Kidney (tissue), 14 donors: ENCODE data around the gene CCSER1. TPM values are rescaled to one million over a fixed set of nuclear protein-coding genes. Genes with fewer than 3 reads are reported as not detected.
"Not testable (repeated sequence)": the region's sequence is repeated elsewhere in the genome, so short reads cannot be mapped to it uniquely, and the experiment has no call there.

Experiments used
- DNase-seq, 5 donors: peaks; one replicate each; pipeline ENCODE4 v3.0.0-alpha.2; 2013 to 2020
- FAIRE-seq: peaks from 2 replicates; lab custom pipeline; 2012; peaks lifted over from hg19 to GRCh38; lab: Jason Lieb, UNC
- H3K27ac ChIP-seq, 2 donors: one replicate each; pipeline ENCODE4 v1.7.0; 2013; ENCODE audit warnings: low read depth in 2 of 2, low read length in 2 of 2, inconsistent platforms in 1 of 2
- H3K27me3 ChIP-seq: one replicate; pipeline ENCODE4 v1.7.1; 2013; ENCODE audit warnings: low read length, inconsistent platforms; ENCODE audit not compliant: control insufficient read depth, insufficient read depth
- H3K36me3 ChIP-seq, 3 donors: one replicate each; pipeline versions ENCODE4 v1.7.0 to v1.7.1; 2013; ENCODE audit warnings: low read length in 3 of 3, control low read depth in 1 of 3, inconsistent platforms in 1 of 3; ENCODE audit not compliant: insufficient read depth in 3 of 3, control insufficient read depth in 2 of 3
- H3K4me1 ChIP-seq, 3 donors: one replicate each; pipeline versions ENCODE4 v1.7.0 to v1.7.1; 2013; ENCODE audit warnings: low read length in 3 of 3, inconsistent platforms in 1 of 3, low read depth in 1 of 3; ENCODE audit not compliant: control insufficient read depth in 2 of 3, insufficient read depth in 2 of 3
- H3K4me3 ChIP-seq, 3 donors: one replicate each; pipeline versions ENCODE4 v1.7.0 to v1.8.1; 2013; ENCODE audit warnings: low read length in 3 of 3, control low read depth in 1 of 3, inconsistent platforms in 1 of 3
- H3K9ac ChIP-seq, 3 donors: one replicate each; pipeline versions ENCODE4 v1.7.0 to v1.7.1; 2013; ENCODE audit warnings: low read length in 3 of 3, control low read depth in 1 of 3, inconsistent platforms in 1 of 3
- H3K9me3 ChIP-seq, 3 donors: one replicate each; pipeline versions ENCODE4 v1.7.0 to v1.7.1; 2013; ENCODE audit warnings: low read length in 3 of 3, control low read depth in 1 of 3, inconsistent platforms in 1 of 3; ENCODE audit not compliant: control insufficient read depth in 2 of 3, insufficient read depth in 1 of 3
- CTCF ChIP-seq: IDR thresholded peaks from 3 replicates; pipeline ENCODE4 v1.5.1; 2012; ENCODE audit warnings: mild to moderate bottlenecking, moderate library complexity, borderline replicate concordance; ENCODE audit not compliant: insufficient read depth; ENCODE audit errors: extremely low read depth
- intact Hi-C: fragments of 100-400 bp; cut with DNase I; formaldehyde crosslinking; loops from one replicate; pipeline ENCODE4 v1.11.1; 2022
- polyA plus RNA-seq: library from polyadenylated mRNA; stranded (reverse); fragments of 350-450 nt; fragmentation: Illumina TruSeq; extraction: RNeasy Lipid Tissue Mini Kit (QIAGEN cat#74804); gene quantifications from one replicate; pipeline ENCODE4 v1.2.3, GENCODE V29; 2014; ENCODE audit warnings: low read depth, low replicate concordance; ENCODE audit not compliant: insufficient read depth
- total RNA-seq: library from RNA; stranded (reverse); fragmentation: NEBNext Ultra II Directional; extraction: Animal tissue kit (Norgen Biotek cat#: 25700); gene quantifications from one replicate; pipeline ENCODE4 v1.2.1, GENCODE V29; 2021
- donor health status: control.
- donor health status: control.
- donor health status: control.
- donor health status: control.
- donor health status: control.
- donor health status: DM: yes; HTN: yes; CAD: no.
- donor health status: Normal renal cell carcinoma (clear cell type).

CCSER1 gene
- total and polyA plus RNA-seq, 2 donors from 2014 or later: 4.2 to 26.8 TPM

- Histone ChIP-seq H3K27me3 (no peaks in the 10 kb centered on the region), H3K4me1 (no peaks in the 10 kb centered on the region), H3K9me3 (no peaks in the 10 kb centered on the region), H3K27ac (no peak overlapping the region), H3K4me3 (no peak overlapping the region), H3K36me3 (no peaks in the 10 kb centered on the region), H3K9ac (no peak overlapping the region)
- intact Hi-C loops: no loop called here
- no peak for FAIRE-seq
- no peak for TF ChIP-seq CTCF
- DNase-seq: no peak
Observed at GRCh38 chr4:90825849-90826248, 698.7 kb downstream of the CCSER1 start.

- no peak for TF ChIP-seq CTCF
Observed at GRCh38 chr4:90833706-90834105, 706.5 kb downstream of the CCSER1 start.

GRCh38 chr4:90837241-90837640, 710.0 kb downstream of the CCSER1 start:
- FAIRE-seq (no peak), DNase-seq (no peak)

More at GRCh38 chr4:90833706-90834105, 706.5 kb downstream of the CCSER1 start:
- DNase-seq (no peak), FAIRE-seq (no peak)
- Histone ChIP-seq H3K4me1 (no peaks in the 10 kb centered on the region), H3K9ac (no peak overlapping the region), H3K27me3 (no peaks in the 10 kb centered on the region), H3K9me3 (no peaks in the 10 kb centered on the region), H3K4me3 (no peak overlapping the region), H3K36me3 (no peaks in the 10 kb centered on the region), H3K27ac (no peak overlapping the region)
- intact Hi-C loops: no loop called here

GRCh38 chr4:90838859-90839258, 711.7 kb downstream of the CCSER1 start:
- FAIRE-seq, intact Hi-C loops: not testable (repeated sequence)

More at GRCh38 chr4:90837241-90837640, 710.0 kb downstream of the CCSER1 start:
- no peak for TF ChIP-seq CTCF
- Histone ChIP-seq H3K9ac (no peak overlapping the region), H3K4me1 (no peaks in the 10 kb centered on the region), H3K36me3 (no peaks in the 10 kb centered on the region), H3K4me3 (no peak overlapping the region), H3K27ac (no peak overlapping the region), H3K9me3 (no peaks in the 10 kb centered on the region), H3K27me3 (no peaks in the 10 kb centered on the region)
- intact Hi-C loops: no loop called here

More at GRCh38 chr4:90838859-90839258, 711.7 kb downstream of the CCSER1 start:
- not testable (repeated sequence) for H3K27me3 ChIP-seq, H3K4me3 ChIP-seq, DNase-seq, H3K36me3 ChIP-seq, H3K9ac ChIP-seq, H3K27ac ChIP-seq, H3K9me3 ChIP-seq, H3K4me1 ChIP-seq
